ENCODE measurements around the gene PDZD2. TPM values are rescaled to one million over a fixed set of nuclear protein-coding genes. Genes with fewer than 3 reads are reported as not detected.

PDZD2 gene
- total RNA-seq, 1 donor from 2014 or later: 4.3 TPM

- Mint-ChIP-seq H3K36me3 (no peaks in the 10 kb centered on the region), H3K27ac (no peak overlapping the region), H3K4me1 (ENCODE audit: unreplicated experiment) (peaks cover 9% of the 10 kb centered on the region), H3K9me3 (no peaks in the 10 kb centered on the region), H3K27me3 (peaks cover 24% of the 10 kb centered on the region), H3K4me3 (no peak overlapping the region)
- no peak for DNase-seq (ENCODE audit: extremely low spot score, unreplicated experiment)
- no peak for TF ChIP-seq CTCF (conservative IDR thresholded peaks at IDR 0.05)
These were observed 2.6 kb downstream of the PDZD2 start for GRCh38 chr5:31641575-31641974.

- TF ChIP-seq CTCF (conservative IDR thresholded peaks at IDR 0.05): no peak
- no peaks in the 10 kb centered on the region for H3K9me3 Mint-ChIP-seq
- H3K27me3 Mint-ChIP-seq: peaks cover 20% of the 10 kb centered on the region
- no peaks in the 10 kb centered on the region for H3K36me3 Mint-ChIP-seq
- no peak for DNase-seq (ENCODE audit: extremely low spot score, unreplicated experiment)
- no peaks in the 10 kb centered on the region for H3K4me1 Mint-ChIP-seq (ENCODE audit: unreplicated experiment)
- no peak overlapping the region for H3K4me3 Mint-ChIP-seq
- H3K27ac Mint-ChIP-seq: no peak overlapping the region
These were observed 6.6 kb downstream of the PDZD2 start for GRCh38 chr5:31645420-31646081.

- H3K27ac Mint-ChIP-seq: no peak overlapping the region
- no peaks in the 10 kb centered on the region for H3K36me3 Mint-ChIP-seq
- no peak for TF ChIP-seq CTCF (conservative IDR thresholded peaks at IDR 0.05)
- H3K4me1 Mint-ChIP-seq (ENCODE audit: unreplicated experiment): no peaks in the 10 kb centered on the region
- H3K9me3 Mint-ChIP-seq: no peaks in the 10 kb centered on the region
- H3K27me3 Mint-ChIP-seq: peaks cover 19% of the 10 kb centered on the region
- no peak for DNase-seq (ENCODE audit: extremely low spot score, unreplicated experiment)
- H3K4me3 Mint-ChIP-seq: no peak overlapping the region
These were observed 9.4 kb downstream of the PDZD2 start for GRCh38 chr5:31648326-31648725.

GRCh38 chr5:31651241-31651640 is 12.3 kb downstream of the PDZD2 start:
- H3K27me3 Mint-ChIP-seq: peaks cover 21% of the 10 kb centered on the region
- no peaks in the 10 kb centered on the region for H3K36me3 Mint-ChIP-seq
- H3K27ac Mint-ChIP-seq: no peak overlapping the region
- H3K9me3 Mint-ChIP-seq: no peaks in the 10 kb centered on the region
- peaks cover 16% of the 10 kb centered on the region for H3K4me1 Mint-ChIP-seq (ENCODE audit: unreplicated experiment)
- TF ChIP-seq CTCF (conservative IDR thresholded peaks at IDR 0.05): no peak
- H3K4me3 Mint-ChIP-seq: no peak overlapping the region
- no peak for DNase-seq (ENCODE audit: extremely low spot score, unreplicated experiment)

GRCh38 chr5:31655491-31655890 is 16.6 kb downstream of the PDZD2 start:
- Mint-ChIP-seq H3K9me3 (no peaks in the 10 kb centered on the region), H3K27me3 (peaks cover 28% of the 10 kb centered on the region), H3K4me1 (ENCODE audit: unreplicated experiment) (peaks cover 33% of the 10 kb centered on the region), H3K27ac (no peak overlapping the region), H3K36me3 (no peaks in the 10 kb centered on the region), H3K4me3 (no peak overlapping the region)
- no peak for TF ChIP-seq CTCF (conservative IDR thresholded peaks at IDR 0.05)
- no peak for DNase-seq (ENCODE audit: extremely low spot score, unreplicated experiment)
